GM19467 (cell line): Measurements from ENCODE around the gene GUCA2A.

Source experiments
- ATAC-seq: cut with Tn5 transposase; IDR thresholded peaks from one replicate; pipeline ENCODE4 v1.9.1; 2021; ENCODE audit warnings: mild to moderate bottlenecking, moderate library complexity; ENCODE audit not compliant: unreplicated experiment

Gene GUCA2A

DNA sequence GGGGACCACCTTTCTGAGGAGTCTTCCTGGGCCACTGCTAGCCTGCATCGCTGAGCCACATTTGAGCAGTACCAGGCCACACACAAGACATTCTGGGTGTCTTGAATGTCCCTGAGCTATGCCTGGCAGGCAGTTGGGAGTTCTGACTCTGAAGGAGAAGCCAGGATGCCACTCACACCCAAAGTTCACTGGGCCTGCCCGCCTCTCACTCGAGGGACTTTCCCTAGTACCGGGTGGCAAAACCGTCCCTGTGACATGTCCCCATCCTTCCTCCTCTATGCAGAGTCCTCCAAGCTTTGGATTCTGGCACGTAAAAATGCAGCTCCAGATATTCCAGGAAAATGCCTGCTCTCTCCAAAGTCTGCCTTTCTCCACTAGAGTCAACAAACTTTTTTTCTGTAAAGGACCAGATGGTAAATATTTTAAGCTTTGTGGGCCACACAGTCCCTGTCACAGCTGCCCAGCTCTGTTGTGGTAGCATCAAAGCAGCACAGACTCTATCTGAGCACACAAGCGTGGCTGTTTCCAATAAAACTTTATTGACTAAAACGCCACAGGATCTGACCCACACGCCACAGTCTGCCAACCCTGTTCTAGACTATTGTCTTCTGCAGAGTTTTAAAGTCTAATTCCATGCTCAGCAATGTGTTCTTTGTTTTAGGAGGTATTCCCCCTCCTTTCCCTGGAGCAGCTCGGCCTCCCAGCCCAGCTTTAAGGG lies 30.6 kb downstream of the GUCA2A start:
- ATAC-seq = no peak

DNA sequence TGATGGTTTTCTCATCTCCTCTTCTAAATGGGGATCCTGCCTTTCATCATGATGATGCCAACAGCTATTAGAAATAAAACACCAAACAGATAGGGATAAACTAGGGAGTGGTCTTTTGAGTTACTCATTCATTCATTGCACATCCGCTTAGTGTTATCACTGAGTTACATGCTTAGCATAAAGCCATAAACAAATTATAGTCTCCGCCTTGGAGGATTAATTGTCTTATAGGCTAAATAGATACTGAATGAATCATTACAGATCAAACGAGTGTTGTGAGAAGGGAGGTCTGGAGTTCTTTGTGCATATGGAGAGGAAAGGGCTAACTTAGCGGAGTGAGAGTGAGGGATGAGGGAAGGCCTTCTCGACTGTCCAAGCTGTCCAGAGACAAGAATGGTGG lies 31.2 kb downstream of the GUCA2A start:
- ATAC-seq = no peak

DNA sequence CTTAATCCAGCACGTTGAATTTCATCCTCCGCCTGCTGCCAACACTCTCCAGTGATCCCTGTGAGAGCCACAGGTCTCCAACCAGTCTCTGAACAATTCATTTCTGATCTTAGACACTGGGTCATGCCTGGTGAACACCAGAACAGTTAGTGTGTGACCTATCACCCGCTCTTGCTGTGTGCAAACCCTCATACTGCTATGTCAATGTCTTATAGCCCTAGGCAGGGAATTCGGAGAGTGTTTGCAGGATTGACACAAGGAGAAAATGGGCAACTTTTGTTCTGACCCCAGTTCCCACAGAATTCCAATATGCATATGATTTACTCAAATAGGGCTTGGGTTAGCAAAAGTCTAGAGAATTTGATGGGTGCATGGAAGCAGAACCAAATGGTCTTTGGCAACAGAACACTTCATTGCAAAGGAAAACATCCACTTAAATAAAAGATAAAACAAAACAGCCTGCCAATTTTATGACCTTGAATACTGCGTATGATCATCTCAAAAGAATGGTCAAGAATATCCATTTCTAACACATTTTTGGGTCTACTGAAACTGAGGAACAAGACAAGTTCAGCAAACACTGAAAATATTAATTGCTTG lies 34.4 kb downstream of the GUCA2A start:
- no peak for ATAC-seq

DNA sequence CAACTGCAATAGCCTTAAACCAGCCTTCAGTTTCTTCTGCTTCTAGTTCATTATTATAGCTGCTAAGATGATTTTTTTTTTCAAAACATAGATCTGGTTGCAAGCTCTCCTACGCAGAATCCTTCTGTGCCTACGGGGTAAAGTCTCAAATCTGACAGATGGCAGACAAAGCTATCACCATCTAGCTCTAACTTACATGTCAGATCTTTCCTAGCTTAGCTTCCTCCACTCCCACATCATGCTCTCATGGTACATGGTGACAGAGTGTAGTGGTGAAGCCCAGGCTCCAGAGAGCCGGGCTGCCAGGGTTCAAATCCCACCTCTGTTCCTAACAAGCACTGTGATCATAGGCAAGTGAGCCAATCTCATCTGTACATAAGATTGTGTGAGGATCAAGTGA lies 35.6 kb downstream of the GUCA2A start:
- ATAC-seq = no peak

DNA sequence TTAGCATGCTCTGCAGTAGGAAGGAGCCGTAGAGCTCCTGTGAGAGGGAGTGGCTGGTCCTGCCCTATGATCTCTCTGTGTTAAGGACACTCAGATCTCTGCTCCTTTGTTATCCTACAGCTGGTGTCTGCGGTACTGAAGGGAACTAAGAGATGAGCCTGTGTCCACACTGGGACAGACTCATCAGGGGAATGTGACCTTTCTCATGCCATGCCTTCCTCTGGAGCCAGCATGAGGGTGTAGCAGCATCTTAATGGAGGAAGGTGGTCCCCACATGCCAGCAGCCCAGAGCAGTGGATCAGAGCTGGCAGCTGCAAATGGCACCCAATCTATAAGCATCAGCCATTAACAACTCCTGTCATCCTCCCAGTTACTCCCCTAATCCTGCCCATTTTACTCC lies 36.0 kb downstream of the GUCA2A start:
- no peak for ATAC-seq

DNA sequence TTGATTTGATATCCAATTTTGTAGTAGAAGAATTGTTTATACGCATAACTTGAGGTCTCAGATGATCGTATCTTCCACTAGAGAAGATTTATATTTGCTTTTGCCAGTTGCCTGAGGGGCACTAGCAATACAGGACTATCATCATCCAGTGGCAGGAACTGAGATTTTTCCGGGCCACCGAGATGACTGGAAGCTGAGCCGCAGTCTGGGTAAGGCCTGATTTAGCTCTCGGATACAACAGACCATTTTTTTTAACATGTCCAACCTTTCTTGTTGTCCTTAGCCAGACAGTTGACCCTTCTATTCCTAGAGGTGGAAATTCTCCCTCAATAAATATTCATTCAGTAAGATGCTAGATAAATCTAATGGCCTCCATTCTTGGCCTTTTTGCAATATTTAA lies 36.8 kb downstream of the GUCA2A start:
- ATAC-seq = no peak

DNA sequence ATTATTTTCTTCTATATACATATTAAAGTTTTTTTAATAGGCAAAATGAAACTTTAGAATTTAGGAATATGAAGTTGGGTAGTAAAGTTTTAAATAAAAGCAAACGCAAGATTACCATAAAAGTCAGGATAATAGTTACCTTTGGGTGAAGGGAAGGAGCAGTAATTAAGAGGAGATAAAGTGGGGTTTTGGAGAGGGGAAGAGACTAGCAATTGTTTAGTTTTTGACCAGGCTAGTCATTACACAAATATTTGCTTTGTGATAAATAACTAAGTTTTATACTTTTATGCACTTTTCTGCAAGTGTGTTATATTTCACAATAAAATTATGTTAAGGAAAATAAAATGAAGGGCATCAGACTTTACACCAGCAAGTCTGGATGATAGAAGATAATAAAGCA lies 39.0 kb downstream of the GUCA2A start:
- ATAC-seq = no peak

DNA sequence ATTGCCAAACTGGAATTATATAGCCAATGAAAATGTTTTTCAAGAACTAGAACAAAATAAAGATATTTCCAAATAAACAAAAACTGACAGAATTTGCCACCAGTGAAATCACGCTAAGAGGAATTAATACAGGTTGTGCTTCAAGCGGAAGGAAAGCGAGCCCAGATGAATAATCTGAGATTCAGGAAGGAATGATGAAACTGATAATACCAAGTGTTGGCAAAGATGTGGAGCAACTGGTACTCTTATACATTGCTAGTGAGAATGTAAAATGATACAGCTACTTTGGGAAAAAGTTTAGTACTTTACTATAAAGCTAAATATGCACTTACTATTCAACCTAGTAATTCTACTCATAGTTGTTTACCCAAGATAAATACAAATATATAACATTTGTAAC lies 42.1 kb downstream of the GUCA2A start:
- ATAC-seq = no peak

DNA sequence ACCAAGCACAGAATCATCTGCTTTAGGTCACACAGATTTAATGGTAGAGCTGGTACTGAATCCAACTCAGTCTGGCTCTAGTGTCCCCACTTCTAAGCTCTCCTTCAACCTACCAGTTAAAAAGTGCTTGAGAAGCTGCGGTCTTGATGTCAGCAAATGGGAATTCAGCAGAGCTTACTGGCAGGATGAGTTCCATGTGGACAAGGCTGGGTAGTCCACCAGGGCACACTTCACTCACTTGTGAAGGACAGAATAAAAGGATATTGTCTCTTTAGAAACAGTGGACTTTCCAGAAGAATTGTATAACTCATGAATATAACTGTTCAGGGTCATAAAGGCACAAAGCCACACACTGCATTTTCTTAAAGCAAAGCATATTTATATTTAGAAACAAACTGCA lies 46.4 kb downstream of the GUCA2A start:
- ATAC-seq = no peak

DNA sequence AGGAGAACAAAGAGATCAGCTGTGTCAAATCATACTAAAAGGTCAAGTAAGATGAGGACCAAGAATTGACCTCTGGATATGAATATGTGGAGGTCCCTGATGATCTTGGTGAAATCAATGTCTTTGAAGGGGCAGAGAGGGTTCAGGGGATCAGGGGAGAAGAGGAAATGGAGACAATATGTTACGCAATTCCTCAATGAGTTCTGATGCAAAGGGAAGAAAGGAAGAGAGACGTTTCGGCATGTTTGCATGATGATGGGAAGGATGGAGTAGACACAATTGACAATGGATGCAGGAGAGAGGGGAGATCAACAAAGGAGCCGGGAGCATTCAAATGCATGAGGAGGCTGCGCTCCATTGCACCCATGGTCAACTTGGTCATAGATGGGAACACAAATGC lies 47.3 kb downstream of the GUCA2A start:
- no peak for ATAC-seq

DNA sequence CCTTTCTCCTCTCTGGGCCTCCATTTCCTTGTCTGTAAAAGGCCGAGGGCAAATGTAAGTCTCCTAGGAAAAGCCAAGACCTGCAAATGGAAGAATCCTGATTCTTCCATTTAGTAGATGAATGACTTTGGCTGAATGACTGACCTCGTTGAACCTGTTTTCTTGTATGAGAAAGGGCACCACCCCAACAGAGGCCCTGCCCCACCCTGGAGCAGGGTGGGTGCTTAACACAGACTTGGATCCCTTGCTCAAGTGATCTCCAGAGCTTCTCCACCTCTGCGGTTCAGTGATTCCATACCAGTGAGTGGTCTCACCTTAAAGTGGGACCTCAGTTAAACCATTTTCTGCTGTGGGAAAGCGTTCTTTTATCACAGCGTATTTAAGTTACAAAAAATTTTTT lies 50.3 kb downstream of the GUCA2A start:
- no peak for ATAC-seq
